ENCODE results near the gene SZT2. TPM values are rescaled to one million over a fixed set of nuclear protein-coding genes. Genes with fewer than 3 reads are reported as not detected.
A peak's percentile ranks its signal among the peaks of the same experiment; 100 is the strongest.
"Not testable (repeated sequence)": the region's sequence is repeated elsewhere in the genome, so short reads cannot be mapped to it uniquely, and the experiment has no call there.

SZT2 gene
- total RNA-seq, 3 donors from 2014 or later = 29.1 to 49.2 (median 44.3) TPM

DNA sequence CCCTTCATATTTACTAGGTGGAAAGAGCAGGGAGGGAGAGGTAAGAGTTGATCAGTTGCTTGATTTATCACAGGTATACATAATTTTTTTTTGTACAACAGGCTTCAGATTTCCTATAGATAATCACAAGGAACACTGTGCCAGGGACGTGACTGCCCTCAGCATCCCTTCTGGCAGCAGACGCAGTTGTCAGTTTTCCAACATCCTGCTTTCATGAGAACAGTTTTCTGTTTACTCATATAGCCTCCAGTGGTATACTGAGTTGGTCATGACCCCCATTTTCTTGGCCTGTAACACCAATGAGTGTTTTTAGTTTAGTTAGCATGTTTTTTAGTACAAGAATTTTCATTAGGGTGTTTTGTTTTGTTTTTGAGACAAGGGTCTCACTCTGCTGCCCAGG is 103.1 kb downstream of the SZT2 start:
- no peaks in the 10 kb centered on the region for H3K36me3 ChIP-seq
- no peak overlapping the region for H3K27ac ChIP-seq
- no peaks in the 10 kb centered on the region for H3K27me3 ChIP-seq
- TF ChIP-seq, protein P1, sequence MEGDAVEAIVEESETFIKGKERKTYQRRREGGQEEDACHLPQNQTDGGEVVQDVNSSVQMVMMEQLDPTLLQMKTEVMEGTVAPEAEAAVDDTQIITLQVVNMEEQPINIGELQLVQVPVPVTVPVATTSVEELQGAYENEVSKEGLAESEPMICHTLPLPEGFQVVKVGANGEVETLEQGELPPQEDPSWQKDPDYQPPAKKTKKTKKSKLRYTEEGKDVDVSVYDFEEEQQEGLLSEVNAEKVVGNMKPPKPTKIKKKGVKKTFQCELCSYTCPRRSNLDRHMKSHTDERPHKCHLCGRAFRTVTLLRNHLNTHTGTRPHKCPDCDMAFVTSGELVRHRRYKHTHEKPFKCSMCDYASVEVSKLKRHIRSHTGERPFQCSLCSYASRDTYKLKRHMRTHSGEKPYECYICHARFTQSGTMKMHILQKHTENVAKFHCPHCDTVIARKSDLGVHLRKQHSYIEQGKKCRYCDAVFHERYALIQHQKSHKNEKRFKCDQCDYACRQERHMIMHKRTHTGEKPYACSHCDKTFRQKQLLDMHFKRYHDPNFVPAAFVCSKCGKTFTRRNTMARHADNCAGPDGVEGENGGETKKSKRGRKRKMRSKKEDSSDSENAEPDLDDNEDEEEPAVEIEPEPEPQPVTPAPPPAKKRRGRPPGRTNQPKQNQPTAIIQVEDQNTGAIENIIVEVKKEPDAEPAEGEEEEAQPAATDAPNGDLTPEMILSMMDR (IDR thresholded peaks at IDR 0.05) = no peak
- TF ChIP-seq POLR2A (IDR thresholded peaks at IDR 0.05) (no peak), POLR2AphosphoS5 (IDR thresholded peaks at IDR 0.05) (no peak)
- DNase-seq (ENCODE audit: low spot score in 2 of 2) = no peak
- no peaks in the 10 kb centered on the region for H3K4me1 ChIP-seq
- no peak overlapping the region for H3K4me3 ChIP-seq
- intact Hi-C loops (cut with DNase I; ENCODE audit: low total_unique reads) = no loop called here
- H3K9me3 ChIP-seq = peaks cover 7% of the 10 kb centered on the region in 2 donors

DNA sequence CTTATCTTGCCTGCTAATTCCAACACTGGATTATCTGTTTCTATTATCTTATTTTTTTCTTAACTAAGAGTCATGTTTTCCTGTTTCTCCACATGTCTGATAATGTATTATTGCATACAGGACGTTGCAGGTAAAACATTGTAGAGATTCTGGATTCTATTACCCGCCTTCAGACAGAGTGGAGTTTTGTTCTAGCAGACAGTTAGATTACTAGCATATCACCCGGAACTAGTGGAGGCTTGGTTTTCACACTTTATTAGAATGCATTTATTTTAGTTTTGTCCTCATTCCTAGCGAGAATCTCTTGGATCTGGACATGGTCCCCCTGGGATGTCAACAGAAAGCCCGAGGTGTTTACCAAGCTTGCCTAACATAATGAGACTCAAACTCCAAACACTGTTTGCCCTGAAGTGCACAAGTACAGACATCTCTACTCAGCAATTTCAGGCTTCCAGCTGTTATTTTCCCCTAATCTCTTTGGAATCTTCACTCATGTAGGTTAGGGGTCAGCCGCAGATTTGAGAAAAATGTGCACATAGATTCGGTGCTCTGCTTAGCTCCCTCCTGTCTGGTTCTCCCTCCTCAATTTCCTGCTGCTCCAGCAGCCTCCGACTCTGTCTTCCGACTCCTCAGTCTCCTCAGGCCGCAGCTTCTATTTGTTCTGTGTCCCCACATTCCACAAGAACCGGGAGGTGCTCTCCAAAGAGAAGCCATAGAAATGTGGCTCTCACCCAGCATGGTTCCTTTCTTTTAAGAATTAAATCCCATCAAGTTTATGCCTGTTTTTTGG is 104.2 kb downstream of the SZT2 start:
- H3K9me3 ChIP-seq = peaks cover 0 to 7% of the 10 kb centered on the region in 2 donors
- intact Hi-C loops (cut with DNase I; ENCODE audit: low total_unique reads) = no loop called here
- TF ChIP-seq POLR2A (IDR thresholded peaks at IDR 0.05) (no peak), POLR2AphosphoS5 (IDR thresholded peaks at IDR 0.05) (no peak)
- TF ChIP-seq, protein P1 (IDR thresholded peaks at IDR 0.05) = no peak
- peak overlapping the region in 1 of 2 donors; percentile 2 for H3K27ac ChIP-seq
- H3K27me3 ChIP-seq = no peaks in the 10 kb centered on the region
- no peak for DNase-seq (ENCODE audit: low spot score in 2 of 2)
- no peaks in the 10 kb centered on the region for H3K36me3 ChIP-seq
- no peaks in the 10 kb centered on the region for H3K4me1 ChIP-seq
- H3K4me3 ChIP-seq = no peak overlapping the region

DNA sequence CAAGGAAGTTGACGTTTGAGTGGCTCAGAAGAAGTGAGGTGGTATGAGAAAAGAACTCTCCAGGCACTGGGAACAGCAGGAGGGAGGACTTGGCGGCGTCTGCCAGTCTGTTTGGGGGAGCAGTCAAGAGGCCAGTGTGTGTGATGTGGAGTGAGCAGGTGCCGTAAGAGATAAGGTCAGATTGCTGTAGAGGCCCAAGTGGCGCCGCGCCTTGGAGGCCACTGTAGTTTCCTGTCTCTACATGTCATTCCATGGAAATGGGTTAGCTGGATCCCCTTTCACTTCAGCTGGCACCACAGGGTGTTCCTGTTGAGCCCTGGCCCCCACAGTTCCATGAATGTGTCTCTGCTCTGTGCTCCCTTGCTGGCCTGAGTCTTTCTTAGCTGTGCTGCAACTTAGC is 105.5 kb downstream of the SZT2 start:
- no peaks in the 10 kb centered on the region for H3K27me3 ChIP-seq
- H3K36me3 ChIP-seq = no peaks in the 10 kb centered on the region
- no peak overlapping the region for H3K27ac ChIP-seq
- intact Hi-C loops (cut with DNase I; ENCODE audit: low total_unique reads) = no loop called here
- H3K4me1 ChIP-seq = no peaks in the 10 kb centered on the region
- H3K9me3 ChIP-seq = peaks cover 0 to 6% of the 10 kb centered on the region in 2 donors
- no peak for TF ChIP-seq POLR2A (IDR thresholded peaks at IDR 0.05)
- no peak for TF ChIP-seq POLR2AphosphoS5 (IDR thresholded peaks at IDR 0.05)
- TF ChIP-seq, protein P1 (IDR thresholded peaks at IDR 0.05) = no peak
- no peak overlapping the region for H3K4me3 ChIP-seq
- no peak for DNase-seq (ENCODE audit: low spot score in 2 of 2)

DNA sequence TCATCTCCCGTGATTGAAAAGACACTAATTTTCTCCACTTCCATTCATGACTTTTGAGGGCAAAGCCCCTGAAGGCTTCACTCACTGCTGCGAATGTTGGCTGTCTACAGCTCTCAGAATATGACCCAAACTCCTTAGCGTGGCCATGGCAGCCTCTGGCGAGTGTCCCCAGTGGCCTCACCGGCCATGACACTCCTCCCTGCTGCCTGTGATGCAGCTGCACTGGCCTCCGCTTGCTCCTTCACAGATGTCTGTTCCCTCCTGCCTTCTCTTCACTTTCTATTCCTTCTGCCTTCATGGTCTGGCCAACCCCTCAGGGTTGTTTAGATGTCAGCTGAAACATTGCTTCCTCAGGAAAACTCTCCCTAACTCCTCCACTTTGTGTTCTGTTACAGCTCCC is 110.2 kb downstream of the SZT2 start:
- H3K27me3 ChIP-seq = no peaks in the 10 kb centered on the region
- no peaks in the 10 kb centered on the region for H3K9me3 ChIP-seq
- no peaks in the 10 kb centered on the region for H3K4me1 ChIP-seq
- intact Hi-C loops (cut with DNase I; ENCODE audit: low total_unique reads) = no loop called here
- DNase-seq (ENCODE audit: low spot score in 2 of 2) = no peak
- H3K36me3 ChIP-seq = no peaks in the 10 kb centered on the region
- no peak overlapping the region for H3K27ac ChIP-seq
- no peak overlapping the region for H3K4me3 ChIP-seq
- TF ChIP-seq, protein P1 (IDR thresholded peaks at IDR 0.05) = no peak
- TF ChIP-seq POLR2AphosphoS5 (IDR thresholded peaks at IDR 0.05) (no peak), POLR2A (IDR thresholded peaks at IDR 0.05) (no peak)

DNA sequence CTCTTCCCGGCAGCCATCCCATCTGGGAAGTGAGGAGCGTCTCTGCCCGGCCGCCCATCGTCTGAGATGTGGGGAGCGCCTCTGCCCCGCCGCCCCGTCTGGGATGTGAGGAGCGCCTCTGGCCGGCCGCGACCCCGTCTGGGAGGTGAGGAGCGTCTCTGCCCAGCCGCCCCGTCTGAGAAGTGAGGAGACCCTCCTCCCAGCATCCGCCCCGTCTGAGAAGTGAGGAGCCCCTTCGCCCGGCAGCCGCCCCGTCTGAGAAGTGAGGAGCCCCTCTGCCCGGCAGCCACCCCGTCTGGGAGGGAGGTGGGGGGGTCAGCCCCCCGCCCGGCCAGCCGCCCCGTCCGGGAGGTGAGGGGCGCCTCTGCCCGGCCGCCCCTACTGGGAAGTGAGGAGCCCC is 112.1 kb downstream of the SZT2 start:
- H3K9me3 ChIP-seq; DNase-seq (ENCODE audit: low spot score in 2 of 2); intact Hi-C loops (cut with DNase I; ENCODE audit: low total_unique reads); H3K36me3 ChIP-seq; H3K27ac ChIP-seq; H3K27me3 ChIP-seq; H3K4me3 ChIP-seq; H3K4me1 ChIP-seq: not testable (repeated sequence)

Data from breast epithelium (tissue), 4 donors.